Neural cell (in vitro differentiated cells): Measurements from ENCODE around the gene ALS2CL. TPM values are rescaled to one million over a fixed set of nuclear protein-coding genes. Genes with fewer than 3 reads are reported as not detected.

ENCODE experiments used
- H2AFZ ChIP-seq: fragments of 200-600, 300-800 bp; sonication (generic), shearing (Covaris generic); 2 replicates; pipeline ENCODE4 v1.6.0; 2014; ENCODE audit warnings: low read depth, mild to moderate bottlenecking, antibody characterized with exemption, low read length, moderate library complexity
- H3F3A ChIP-seq: fragments of 200-600 bp; shearing (Covaris generic); 2 replicates; pipeline ENCODE4 v1.6.1; 2016; ENCODE audit warnings: mild to moderate bottlenecking, moderate library complexity, mixed read lengths, antibody characterized with exemption, low read length; ENCODE audit not compliant: insufficient read depth, poor library complexity, severe bottlenecking
- H3K27ac ChIP-seq: fragments of 200-600, 300-800 bp; sonication (generic), shearing (Covaris generic); 2 replicates; pipeline ENCODE4 v1.5.1; 2014; ENCODE audit warnings: mild to moderate bottlenecking, low read length, moderate library complexity
- H3K27me3 ChIP-seq: fragments of 300-800, 200-600 bp; sonication (generic), shearing (Covaris generic); 2 replicates; pipeline ENCODE4 v1.6.0; 2014; ENCODE audit warnings: mild to moderate bottlenecking, low read depth, low read length, moderate library complexity; ENCODE audit not compliant: insufficient read depth
- H3K36me3 ChIP-seq: fragments of 300-800, 200-600 bp; sonication (generic), shearing (Covaris generic); 2 replicates; pipeline ENCODE4 v1.5.1; 2014; ENCODE audit warnings: mild to moderate bottlenecking, antibody characterized with exemption, low read length, moderate library complexity; ENCODE audit not compliant: insufficient read depth
- H3K4me2 ChIP-seq: fragments of 300-800, 200-600 bp; sonication (generic), shearing (Covaris generic); 2 replicates; pipeline ENCODE4 v1.6.0; 2014; ENCODE audit warnings: mild to moderate bottlenecking, low read length
- H3K4me3 ChIP-seq: fragments of 300-800, 200-600 bp; sonication (generic), shearing (Covaris generic); 2 replicates; pipeline ENCODE4 v1.5.1; 2014; ENCODE audit warnings: mild to moderate bottlenecking, low read length, moderate library complexity
- H3K79me2 ChIP-seq: fragments of 200-600 bp; shearing (Covaris generic); replicated peaks from 2 replicates; pipeline ENCODE4 v1.6.0; 2014; ENCODE audit warnings: mild to moderate bottlenecking, low read length, moderate library complexity; ENCODE audit not compliant: insufficient read depth
- H3K9ac ChIP-seq: fragments of 300-800, 200-600 bp; sonication (generic), shearing (Covaris generic); 2 replicates; pipeline ENCODE4 v1.6.1; 2016; ENCODE audit warnings: mild to moderate bottlenecking, low read length, mixed read lengths
- H3K9me2 ChIP-seq: fragments of 200-600 bp; shearing (Covaris generic); 2 replicates; pipeline ENCODE4 v1.6.1; 2016; ENCODE audit warnings: mild to moderate bottlenecking, low read length, mixed read lengths; ENCODE audit not compliant: insufficient read depth
- H3K9me3 ChIP-seq: fragments of 200-600, 300-800 bp; sonication (generic), shearing (Covaris generic); 2 replicates; pipeline ENCODE4 v1.6.1; 2016; ENCODE audit warnings: mild to moderate bottlenecking, mixed run types, low read length, moderate library complexity, mixed read lengths
- H4K20me1 ChIP-seq: fragments of 200-600 bp; shearing (Covaris generic); 2 replicates; pipeline ENCODE4 v1.6.1; 2016; ENCODE audit warnings: mild to moderate bottlenecking, mixed run types; ENCODE audit not compliant: insufficient read depth
- EP300 ChIP-seq: fragments of 450-650 bp; conservative IDR thresholded peaks from 2 replicates; pipeline ENCODE4 v1.6.1; 2014; ENCODE audit warnings: antibody characterized with exemption, mild to moderate bottlenecking, moderate library complexity; ENCODE audit not compliant: poor library complexity, severe bottlenecking
- EZH2 ChIP-seq: fragments of 200-600, 300-800 bp; shearing (Covaris generic), sonication (generic); IDR thresholded peaks from 2 replicates; pipeline ENCODE4 v1.6.1; 2014; ENCODE audit warnings: antibody characterized with exemption, low read length, borderline replicate concordance, mild to moderate bottlenecking; ENCODE audit not compliant: insufficient read depth, poor library complexity, severe bottlenecking
- MXI1 ChIP-seq: fragments of 450-650 bp; conservative IDR thresholded peaks from 2 replicates; pipeline ENCODE4 v1.6.1; 2014; ENCODE audit warnings: antibody characterized with exemption, mild to moderate bottlenecking; ENCODE audit not compliant: poor library complexity, severe bottlenecking
- POLR2AphosphoS5 ChIP-seq: IDR thresholded peaks from 2 replicates; pipeline ENCODE4 v1.6.1; 2012
- RAD21 ChIP-seq: fragments of 450-650 bp; conservative IDR thresholded peaks from 2 replicates; pipeline ENCODE4 v1.6.1; 2014; ENCODE audit warnings: antibody characterized with exemption, mild to moderate bottlenecking, moderate library complexity
- SMC3 ChIP-seq: fragments of 450-650 bp; conservative IDR thresholded peaks from 2 replicates; pipeline ENCODE4 v1.6.1; 2014; ENCODE audit warnings: antibody characterized with exemption, mild to moderate bottlenecking, moderate library complexity; ENCODE audit not compliant: poor library complexity
- TAF1 ChIP-seq: IDR thresholded peaks from 2 replicates; pipeline ENCODE4 v1.6.1; 2012; ENCODE audit warnings: low read depth
- polyA plus RNA-seq: library from polyadenylated mRNA; depleted of rRNA; stranded (reverse); fragments of >200 nt; gene quantifications from 2 replicates; pipeline ENCODE4 v1.2.3, GENCODE V29; 2014
- TF ChIP-seq, protein P1 (sequence below): fragments of 450-650 bp; IDR thresholded peaks from 2 replicates; pipeline ENCODE4 v1.5.1; 2014; ENCODE audit warnings: antibody characterized with exemption, mild to moderate bottlenecking, moderate library complexity; ENCODE audit not compliant: poor library complexity, severe bottlenecking
- TF ChIP-seq, protein P2 (sequence below): IDR thresholded peaks from 2 replicates; pipeline ENCODE4 v1.6.1; 2012; ENCODE audit warnings: borderline replicate concordance

Gene ALS2CL
- polyA plus RNA-seq, 1 donor from 2014 or later, result 0.11 TPM

DNA sequence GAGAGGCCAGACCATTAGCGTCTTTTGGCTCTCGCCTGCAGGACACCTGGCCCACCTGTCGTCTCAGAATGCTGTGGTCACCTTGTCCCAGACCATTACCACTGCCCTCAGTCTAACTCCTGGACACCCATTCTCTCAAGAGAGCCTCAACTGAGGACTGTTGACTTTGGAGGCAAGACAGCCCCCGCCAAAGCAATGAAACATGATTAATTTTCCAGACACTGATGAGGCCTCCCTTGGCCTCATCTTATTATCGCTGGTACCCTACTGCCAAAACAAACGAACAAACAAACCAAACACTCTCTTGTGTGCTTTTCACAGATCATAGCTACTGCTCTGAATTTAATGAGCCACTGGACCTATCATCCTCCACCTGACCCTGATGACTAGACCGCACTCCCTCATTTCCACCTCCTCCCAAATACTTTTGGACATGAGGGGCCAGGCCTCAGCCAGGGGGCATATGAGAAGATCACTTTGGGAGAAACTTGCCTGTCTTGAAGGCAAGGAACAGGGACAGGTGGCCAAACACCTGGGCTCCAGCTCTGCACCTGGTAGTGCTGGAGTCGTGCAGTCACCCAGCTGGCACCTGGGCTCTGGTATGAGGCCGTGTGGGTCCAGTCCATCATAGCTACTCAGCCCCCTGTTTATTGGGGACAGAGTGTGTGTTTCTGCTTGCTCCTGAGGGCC, 27.6 kb downstream of the ALS2CL start:
- no peaks in the 10 kb centered on the region for H4K20me1 ChIP-seq
- H3F3A ChIP-seq, result no peaks in the 10 kb centered on the region
- H3K79me2 ChIP-seq, result no peaks in the 10 kb centered on the region
- H3K27me3 ChIP-seq, result no peaks in the 10 kb centered on the region
- no peak overlapping the region for H3K27ac ChIP-seq
- TF ChIP-seq EZH2 (no peak), SMC3 (no peak), RAD21 (no peak), TAF1 (no peak), MXI1 (no peak), EP300 (no peak)
- TF ChIP-seq, protein P1, sequence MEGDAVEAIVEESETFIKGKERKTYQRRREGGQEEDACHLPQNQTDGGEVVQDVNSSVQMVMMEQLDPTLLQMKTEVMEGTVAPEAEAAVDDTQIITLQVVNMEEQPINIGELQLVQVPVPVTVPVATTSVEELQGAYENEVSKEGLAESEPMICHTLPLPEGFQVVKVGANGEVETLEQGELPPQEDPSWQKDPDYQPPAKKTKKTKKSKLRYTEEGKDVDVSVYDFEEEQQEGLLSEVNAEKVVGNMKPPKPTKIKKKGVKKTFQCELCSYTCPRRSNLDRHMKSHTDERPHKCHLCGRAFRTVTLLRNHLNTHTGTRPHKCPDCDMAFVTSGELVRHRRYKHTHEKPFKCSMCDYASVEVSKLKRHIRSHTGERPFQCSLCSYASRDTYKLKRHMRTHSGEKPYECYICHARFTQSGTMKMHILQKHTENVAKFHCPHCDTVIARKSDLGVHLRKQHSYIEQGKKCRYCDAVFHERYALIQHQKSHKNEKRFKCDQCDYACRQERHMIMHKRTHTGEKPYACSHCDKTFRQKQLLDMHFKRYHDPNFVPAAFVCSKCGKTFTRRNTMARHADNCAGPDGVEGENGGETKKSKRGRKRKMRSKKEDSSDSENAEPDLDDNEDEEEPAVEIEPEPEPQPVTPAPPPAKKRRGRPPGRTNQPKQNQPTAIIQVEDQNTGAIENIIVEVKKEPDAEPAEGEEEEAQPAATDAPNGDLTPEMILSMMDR, result no peak
- no peaks in the 10 kb centered on the region for H3K36me3 ChIP-seq
- no peak overlapping the region for H3K4me3 ChIP-seq
- no peak overlapping the region for H3K4me2 ChIP-seq
- no peak overlapping the region for H2AFZ ChIP-seq
- no peaks in the 10 kb centered on the region for H3K9me2 ChIP-seq
- H3K9ac ChIP-seq, result no peak overlapping the region
- H3K9me3 ChIP-seq, result no peaks in the 10 kb centered on the region

DNA sequence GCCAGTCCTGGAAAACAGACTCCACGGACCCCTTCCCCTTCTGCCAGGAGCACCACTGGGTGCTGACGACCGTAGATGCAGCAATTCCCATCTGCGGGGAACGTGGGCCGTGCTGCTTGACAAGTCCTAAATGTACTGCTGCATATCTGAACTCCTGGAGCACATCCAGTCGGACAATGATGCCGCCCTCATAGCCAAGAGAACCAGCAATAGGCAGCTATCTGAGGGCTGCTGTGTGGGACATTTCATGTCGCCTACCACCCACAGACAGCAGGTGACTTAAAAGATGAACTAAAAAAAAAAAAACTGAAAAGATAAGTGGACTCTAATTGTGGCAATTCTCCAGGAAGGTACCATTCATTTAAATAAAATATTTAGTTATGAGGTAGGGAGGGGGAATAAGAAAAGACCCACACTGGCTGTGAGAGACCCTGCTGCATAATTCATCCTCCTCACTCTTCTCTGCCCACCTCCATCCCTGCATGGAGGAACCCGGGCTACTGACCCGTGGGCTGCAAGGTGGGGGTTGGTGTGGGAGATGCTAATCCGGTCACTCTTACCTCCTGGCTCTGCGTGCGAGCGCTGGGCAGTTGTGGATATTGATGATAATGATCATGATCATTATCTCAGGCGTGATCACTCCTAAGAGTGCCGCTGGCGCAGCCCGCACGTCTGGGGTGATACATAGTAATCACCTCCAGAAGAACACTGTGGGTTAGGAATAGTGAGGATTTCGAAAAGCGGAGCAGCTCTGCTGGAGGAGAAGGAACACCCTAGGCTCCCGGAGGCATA, 28.3 kb downstream of the ALS2CL start:
- no peak overlapping the region for H3K4me2 ChIP-seq
- H3K27me3 ChIP-seq, result no peaks in the 10 kb centered on the region
- no peak overlapping the region for H3K9ac ChIP-seq
- H3K9me2 ChIP-seq, result no peaks in the 10 kb centered on the region
- H3F3A ChIP-seq, result no peaks in the 10 kb centered on the region
- no peaks in the 10 kb centered on the region for H3K79me2 ChIP-seq
- no peak overlapping the region for H2AFZ ChIP-seq
- no peak overlapping the region for H3K27ac ChIP-seq
- no peaks in the 10 kb centered on the region for H3K9me3 ChIP-seq
- H4K20me1 ChIP-seq, result no peaks in the 10 kb centered on the region
- no peaks in the 10 kb centered on the region for H3K36me3 ChIP-seq
- H3K4me3 ChIP-seq, result no peak overlapping the region
- no peak for TF ChIP-seq EZH2
- TF ChIP-seq EP300, result no peak
- TF ChIP-seq, protein P2, sequence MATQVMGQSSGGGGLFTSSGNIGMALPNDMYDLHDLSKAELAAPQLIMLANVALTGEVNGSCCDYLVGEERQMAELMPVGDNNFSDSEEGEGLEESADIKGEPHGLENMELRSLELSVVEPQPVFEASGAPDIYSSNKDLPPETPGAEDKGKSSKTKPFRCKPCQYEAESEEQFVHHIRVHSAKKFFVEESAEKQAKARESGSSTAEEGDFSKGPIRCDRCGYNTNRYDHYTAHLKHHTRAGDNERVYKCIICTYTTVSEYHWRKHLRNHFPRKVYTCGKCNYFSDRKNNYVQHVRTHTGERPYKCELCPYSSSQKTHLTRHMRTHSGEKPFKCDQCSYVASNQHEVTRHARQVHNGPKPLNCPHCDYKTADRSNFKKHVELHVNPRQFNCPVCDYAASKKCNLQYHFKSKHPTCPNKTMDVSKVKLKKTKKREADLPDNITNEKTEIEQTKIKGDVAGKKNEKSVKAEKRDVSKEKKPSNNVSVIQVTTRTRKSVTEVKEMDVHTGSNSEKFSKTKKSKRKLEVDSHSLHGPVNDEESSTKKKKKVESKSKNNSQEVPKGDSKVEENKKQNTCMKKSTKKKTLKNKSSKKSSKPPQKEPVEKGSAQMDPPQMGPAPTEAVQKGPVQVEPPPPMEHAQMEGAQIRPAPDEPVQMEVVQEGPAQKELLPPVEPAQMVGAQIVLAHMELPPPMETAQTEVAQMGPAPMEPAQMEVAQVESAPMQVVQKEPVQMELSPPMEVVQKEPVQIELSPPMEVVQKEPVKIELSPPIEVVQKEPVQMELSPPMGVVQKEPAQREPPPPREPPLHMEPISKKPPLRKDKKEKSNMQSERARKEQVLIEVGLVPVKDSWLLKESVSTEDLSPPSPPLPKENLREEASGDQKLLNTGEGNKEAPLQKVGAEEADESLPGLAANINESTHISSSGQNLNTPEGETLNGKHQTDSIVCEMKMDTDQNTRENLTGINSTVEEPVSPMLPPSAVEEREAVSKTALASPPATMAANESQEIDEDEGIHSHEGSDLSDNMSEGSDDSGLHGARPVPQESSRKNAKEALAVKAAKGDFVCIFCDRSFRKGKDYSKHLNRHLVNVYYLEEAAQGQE, result no peak
- TF ChIP-seq, protein P1, result no peak
- TF ChIP-seq MXI1, result no peak
- TF ChIP-seq TAF1, result no peak
- TF ChIP-seq POLR2AphosphoS5, result no peak
- TF ChIP-seq RAD21, result no peak
- no peak for TF ChIP-seq SMC3
